GM19324 (cell line): Measurements from ENCODE around the gene SYK.
"Not testable (repeated sequence)": the region's sequence is repeated elsewhere in the genome, so short reads cannot be mapped to it uniquely, and the experiment has no call there.

ENCODE experiments used
- ATAC-seq: cut with Tn5 transposase; IDR thresholded peaks from one replicate; pipeline ENCODE4 v1.9.1; 2021; ENCODE audit warnings: mild to moderate bottlenecking, moderate library complexity; ENCODE audit not compliant: unreplicated experiment, low FRiP score

The SYK gene

DNA sequence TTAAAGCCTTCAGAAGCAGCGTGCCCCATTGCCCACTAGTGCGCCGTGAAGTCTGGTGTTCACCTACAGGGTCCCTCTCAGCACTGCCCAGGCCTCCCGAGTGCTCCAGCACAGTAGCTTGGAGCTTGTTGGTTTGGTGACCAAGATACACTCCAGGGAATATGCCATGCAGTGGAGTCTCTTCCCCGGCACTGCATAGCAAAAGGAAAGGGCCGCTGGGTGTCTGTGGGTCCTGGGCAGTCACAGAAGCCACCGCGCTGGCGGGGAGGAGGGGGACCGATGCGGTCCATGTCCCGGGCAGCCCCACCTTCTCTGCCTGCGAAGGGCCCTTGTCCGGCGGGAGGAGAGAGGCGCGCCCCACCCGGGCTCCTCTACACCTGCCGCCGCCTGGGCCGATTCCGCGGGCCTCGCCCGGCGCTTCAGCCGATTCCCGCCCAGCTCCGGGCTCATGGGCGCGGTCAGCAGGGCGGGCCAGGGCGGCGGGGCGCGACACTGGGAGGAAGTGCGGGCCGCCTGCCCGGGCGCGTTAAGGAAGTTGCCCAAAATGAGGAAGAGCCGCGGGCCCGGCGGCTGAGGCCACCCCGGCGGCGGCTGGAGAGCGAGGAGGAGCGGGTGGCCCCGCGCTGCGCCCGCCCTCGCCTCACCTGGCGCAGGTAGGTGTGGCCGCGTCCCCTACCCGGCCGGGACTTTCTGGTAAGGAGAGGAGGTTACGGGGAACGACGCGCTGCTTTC is at the start of gene SYK:
Gene SYK, plus strand, starts transcription at position 579 of the 732 bp plus-strand sequence. CDS start 42,080 bp downstream, outside the sequence.
- ATAC-seq: peak; percentile 65

DNA sequence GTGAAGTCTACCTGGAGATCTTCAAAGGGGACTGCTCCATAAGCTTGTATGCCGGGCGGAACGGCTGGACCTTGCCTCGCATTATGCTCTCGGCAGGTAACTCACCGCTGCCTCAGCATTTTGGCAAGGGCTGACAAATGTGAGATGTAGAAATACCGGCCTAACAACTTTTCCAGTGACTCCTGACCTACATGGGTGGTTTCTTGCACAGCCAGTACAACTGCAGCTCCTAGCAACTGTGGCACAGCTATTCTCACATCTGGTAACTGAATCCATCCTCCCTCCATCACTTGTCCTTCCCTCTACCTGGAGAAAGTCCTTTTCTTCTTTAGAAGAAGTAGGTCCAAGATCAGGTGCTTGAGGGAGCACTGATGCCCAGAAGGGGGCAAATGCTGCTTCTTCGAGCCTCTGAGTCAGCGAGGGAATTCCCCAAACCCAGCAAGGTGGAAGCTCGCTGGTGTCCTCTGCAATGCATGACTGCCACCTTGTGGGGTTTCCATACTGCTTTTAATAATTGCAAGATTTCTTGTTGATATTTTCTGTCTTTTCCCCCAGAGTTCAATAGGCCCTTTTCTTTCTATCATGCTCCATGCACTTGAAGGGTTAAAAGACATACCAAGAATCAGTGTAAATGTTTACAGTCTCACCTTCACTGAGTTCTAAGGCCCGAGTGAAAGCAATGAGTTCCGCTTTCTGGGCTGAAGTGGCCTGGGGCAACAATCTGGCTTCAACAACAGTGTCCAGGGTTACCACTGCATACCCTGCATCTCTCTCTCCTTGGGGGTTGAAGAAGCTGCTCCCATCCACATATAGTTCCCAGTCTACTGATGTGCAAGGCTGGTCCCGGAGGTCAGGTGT is 45.9 kb upstream of the SYK start:
- not testable (repeated sequence) for ATAC-seq

GRCh38 chr9:90760577-90760976 is 41.0 kb upstream of the SYK start:
- not testable (repeated sequence) for ATAC-seq

GRCh38 chr9:90766731-90767130 is 34.9 kb upstream of the SYK start:
- no peak for ATAC-seq

DNA sequence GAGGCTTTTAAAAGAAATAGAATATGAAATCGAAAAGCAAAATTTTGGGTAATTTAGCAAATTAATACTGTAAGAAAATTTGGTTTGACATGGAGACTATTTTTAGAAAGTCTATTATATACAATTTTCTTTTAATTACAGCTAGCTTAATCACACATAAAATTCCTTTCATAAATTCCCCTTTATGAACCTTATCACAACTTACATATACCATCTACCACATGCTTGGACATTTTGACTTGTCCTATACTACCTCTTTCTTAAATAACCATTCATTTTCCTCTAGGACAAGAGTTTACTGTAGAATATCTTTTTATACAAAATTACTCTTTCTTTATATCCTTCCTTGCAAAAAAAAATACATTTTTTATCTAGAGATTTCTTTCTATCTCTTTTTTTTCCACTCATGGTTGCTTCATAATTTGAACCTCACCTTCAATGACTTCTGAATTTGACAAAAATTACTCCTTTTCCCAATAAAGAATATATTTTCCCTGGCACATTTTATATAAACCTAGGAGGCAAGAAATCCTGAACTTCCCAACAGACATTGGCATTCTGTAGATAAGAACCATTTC is 34.0 kb upstream of the SYK start:
- ATAC-seq: no peak

DNA sequence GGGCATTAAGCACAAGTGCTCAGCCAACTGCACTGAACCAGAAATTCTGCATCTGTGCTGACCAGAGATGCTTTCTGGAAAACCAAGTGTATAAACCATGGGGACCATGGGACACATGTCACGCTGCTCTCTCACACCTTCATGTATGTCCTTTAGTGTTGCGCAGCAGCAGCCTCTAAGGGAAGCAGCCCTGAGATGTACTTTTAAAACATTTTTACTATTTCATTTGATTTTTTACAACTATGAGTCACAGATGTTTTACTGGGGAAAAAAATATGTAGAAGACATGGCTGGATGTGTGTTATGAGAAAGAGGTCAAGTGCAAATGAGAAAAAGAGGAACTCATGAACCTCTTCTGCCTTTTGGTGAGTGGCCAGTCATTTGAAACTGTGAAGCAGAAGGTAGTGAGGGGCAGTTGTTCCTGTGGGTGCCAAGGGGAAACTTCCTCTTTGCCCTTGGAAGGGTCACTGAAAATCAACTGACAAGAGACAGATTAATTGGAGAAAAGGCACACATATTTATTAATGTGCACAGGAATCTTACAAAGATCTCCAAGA is 31.4 kb upstream of the SYK start:
- no peak for ATAC-seq

DNA sequence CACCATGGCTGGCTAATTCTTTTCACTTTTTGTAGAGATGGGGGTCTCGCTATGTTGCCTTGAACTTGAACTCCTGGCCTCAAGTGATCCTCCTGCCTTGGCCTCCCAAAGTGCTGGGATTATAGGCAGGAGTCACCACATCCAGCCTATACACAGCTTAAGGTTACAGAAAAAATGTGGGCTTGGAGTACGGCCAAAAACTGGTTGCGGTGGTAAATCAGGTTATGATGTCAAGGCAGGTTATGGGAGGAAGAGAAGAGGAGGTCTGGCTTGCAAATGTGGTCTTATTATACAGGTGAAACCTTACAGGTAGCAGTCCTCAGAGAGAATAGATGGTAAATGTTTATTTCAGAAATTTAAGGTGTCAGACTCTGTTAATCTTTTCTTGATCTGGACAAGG is 30.7 kb upstream of the SYK start:
- ATAC-seq: no peak

GRCh38 chr9:90772386-90772785 is 29.2 kb upstream of the SYK start:
- no peak for ATAC-seq

DNA sequence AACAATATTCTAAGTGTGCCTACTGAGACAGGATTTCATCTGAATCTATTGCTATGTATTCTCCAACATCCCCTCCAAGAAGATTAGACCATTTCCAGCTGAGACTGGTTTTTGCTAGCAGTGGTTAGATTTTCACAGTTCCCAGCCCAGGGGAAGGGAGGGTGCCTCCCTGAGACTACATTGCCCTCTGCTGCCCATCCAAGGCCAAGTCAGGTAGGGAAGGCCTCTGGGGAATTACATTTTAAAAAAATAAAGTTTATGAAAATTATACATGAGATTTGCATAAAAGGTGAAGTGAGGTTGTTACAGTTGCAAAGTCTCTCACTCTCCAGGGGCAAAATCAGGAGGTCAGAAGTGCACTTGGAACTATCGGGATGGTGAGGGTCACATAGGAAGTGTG is 28.0 kb upstream of the SYK start:
- no peak for ATAC-seq

- peak; percentile 6 for ATAC-seq
These were observed 27.5 kb upstream of the SYK start for GRCh38 chr9:90774071-90774470.

DNA sequence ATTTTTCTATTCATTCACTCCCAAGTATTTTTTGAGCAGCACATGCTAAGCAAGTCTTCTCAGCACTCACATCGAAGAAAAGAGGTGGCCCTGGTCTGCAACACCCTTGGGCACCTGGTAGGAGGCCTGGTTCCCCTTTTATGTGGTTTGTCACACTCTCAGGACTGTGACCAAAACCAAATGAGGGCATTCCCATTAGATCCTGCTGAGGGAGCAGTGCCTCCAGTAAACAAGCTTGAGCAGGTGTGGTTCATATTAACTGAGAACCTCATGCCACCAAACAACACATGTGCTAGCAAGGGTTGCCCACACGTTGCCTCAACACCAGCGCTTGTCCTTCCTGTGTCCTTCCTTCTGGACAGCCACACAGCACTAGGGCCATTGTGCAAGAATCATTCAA is 26.9 kb upstream of the SYK start:
- peak; percentile 77 for ATAC-seq

GRCh38 chr9:90775657-90776056 is 26.0 kb upstream of the SYK start:
- ATAC-seq: no peak

DNA sequence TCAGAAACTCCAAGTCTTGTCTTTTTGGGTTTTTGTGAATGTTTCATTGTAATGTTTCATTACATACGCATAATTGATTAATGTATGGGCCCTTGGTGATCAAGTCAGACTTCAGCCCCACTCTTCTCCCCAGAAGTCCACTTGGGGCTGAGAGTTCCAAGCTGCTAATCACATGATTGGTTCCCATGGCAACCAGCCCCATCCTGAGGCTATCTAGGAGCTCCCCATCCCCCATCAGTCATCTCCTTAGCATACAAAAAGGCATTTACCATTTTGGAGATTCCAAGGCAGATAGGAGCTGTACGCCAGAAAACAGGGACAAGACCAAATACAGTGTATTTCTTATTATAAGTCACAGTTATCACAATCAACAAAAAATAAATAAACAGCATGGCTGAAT is 22.9 kb upstream of the SYK start:
- ATAC-seq: no peak

GRCh38 chr9:90783552-90783951 is 18.1 kb upstream of the SYK start:
- ATAC-seq: no peak

DNA sequence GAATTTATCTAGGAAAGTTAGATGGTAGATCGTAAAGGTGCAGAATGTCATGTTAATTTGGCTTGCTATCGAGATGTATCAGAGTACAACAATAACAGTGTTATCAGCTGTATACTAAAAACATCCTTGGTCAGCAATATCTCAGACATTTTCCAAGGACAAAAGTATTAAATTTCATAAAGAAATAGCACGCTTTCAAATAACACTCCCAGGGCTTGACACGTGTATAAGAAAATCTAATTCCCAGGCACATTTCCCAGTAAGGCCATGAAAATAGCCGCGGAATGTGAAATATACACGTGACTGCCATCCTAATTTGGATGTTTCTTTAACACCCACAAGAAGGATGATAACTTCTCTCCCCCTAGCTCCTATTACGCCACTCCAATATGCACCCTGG is 17.7 kb upstream of the SYK start:
- no peak for ATAC-seq

DNA sequence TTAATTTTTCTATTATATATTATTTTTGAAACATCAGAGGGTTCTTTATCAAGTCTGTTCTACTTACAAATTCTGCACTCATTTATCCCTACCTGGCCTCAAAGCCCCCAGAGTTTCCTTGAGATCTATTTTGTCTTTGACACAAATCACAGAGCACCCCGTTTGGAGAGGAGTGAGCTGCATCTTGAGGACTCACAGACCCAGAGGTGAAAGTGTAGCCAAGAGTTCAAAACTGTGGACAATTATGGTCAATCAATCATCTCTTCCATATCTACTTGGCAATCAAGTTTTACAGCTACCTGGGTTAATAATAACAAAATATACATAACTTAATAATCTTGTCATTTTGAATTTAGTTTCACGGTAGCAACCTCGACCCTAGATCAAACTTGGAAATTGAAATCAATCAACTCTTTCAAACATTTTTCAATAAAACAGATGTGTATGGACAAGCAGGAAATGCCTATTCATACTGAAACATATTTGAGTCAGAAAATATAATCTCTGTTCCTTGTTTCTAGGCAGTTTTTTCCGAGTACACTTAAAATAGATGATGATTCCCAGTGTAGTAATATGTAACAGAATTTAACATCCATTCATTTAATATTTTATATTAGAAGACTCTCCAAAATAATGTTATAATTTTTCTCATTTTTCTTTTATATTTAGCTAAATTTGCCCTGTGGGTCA is 13.7 kb upstream of the SYK start:
- ATAC-seq: no peak

- not testable (repeated sequence) for ATAC-seq
These were observed 13.1 kb upstream of the SYK start for GRCh38 chr9:90788527-90788926.

- ATAC-seq: no peak
These were observed 12.2 kb upstream of the SYK start for GRCh38 chr9:90789408-90789807.

DNA sequence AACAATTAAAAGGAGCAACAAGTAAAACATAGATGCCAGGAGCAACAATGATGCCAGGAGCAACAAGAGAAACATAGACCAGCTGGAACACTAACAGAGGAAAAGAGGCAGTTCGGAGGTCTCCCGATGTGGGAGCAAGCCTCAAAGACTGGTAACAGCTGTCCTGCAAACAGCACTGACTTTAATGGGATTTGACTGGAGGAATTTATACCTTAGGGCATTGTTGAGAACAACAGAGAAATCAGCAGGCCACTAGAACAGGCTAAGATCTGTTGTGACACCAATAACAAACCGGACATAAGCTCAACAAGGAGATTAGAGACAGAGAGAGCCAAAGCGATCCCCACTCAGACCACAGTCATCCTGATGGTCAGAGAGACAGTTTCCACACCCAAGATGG is 11.8 kb upstream of the SYK start:
- no peak for ATAC-seq

- not testable (repeated sequence) for ATAC-seq
These were observed 8.6 kb upstream of the SYK start for GRCh38 chr9:90793024-90793423.

DNA sequence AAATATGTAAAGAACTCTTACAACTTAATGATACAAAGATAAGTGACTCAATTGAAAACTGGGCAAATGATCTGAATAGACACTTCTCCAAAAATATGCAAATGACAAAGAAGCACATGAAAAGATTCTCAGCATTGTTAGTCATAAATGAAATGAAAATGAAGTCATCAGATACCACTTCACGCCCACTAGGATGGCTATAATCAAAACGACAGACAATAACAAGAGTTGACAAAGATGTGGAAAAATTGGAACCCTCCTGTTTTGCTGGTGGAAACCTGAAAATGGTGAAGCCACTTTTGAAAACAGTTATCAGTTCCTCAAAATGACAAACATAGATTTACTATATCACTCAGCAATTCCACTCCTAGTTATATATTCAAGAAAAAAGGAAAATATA is 7.9 kb upstream of the SYK start:
- no peak for ATAC-seq
